Lower leg skin (tissue), 3 donors: ENCODE data around the gene LYZ.

ENCODE experiments used
- CTCF ChIP-seq, 3 donors: fragments of 450-650 bp; IDR thresholded peaks; one replicate each; pipeline ENCODE4 v1.5.1; 2016; ENCODE audit warnings: antibody characterized with exemption in 3 of 3, mild to moderate bottlenecking in 3 of 3, moderate library complexity in 2 of 3
- POLR2A ChIP-seq, 2 donors: fragments of 450-650 bp; IDR thresholded peaks; one replicate each; pipeline ENCODE4 v1.6.1; 2016 to 2017; ENCODE audit warnings: antibody characterized with exemption in 2 of 2, mild to moderate bottlenecking in 1 of 2, moderate library complexity in 1 of 2

GRCh38 chr12:69313209-69313608 lies 35.0 kb upstream of the LYZ start:
- TF ChIP-seq CTCF (IDR thresholded peaks at IDR 0.05): no peak
- TF ChIP-seq POLR2A (IDR thresholded peaks at IDR 0.05): no peak
